Cardiac muscle cell (in vitro differentiated cells and primary cell): ENCODE results near the gene CRIP2. TPM values are rescaled to one million over a fixed set of nuclear protein-coding genes. Genes with fewer than 3 reads are reported as not detected.

ENCODE experiments used
- DNase-seq, 2 donors: peaks; one replicate each; pipeline versions ENCODE4 v3.0.0 to v3.0.0-alpha.2; 2010 to 2017; ENCODE audit warnings: low read depth in 1 of 2, low spot score in 1 of 2
- H3K27ac ChIP-seq: fragments of 200-600 bp; sonication (generic); 2 replicates; pipeline ENCODE4 v1.5.1; 2016
- H3K27me3 ChIP-seq: fragments of 200-600 bp; sonication (generic); 2 replicates; pipeline ENCODE4 v1.6.0; 2016; ENCODE audit warnings: control low read depth
- H3K36me3 ChIP-seq: fragments of 200-600 bp; sonication (generic); 2 replicates; pipeline ENCODE4 v1.5.1; 2016; ENCODE audit warnings: control low read depth
- H3K4me1 ChIP-seq: fragments of 200-600 bp; sonication (generic); 2 replicates; pipeline ENCODE4 v1.8.1; 2017; ENCODE audit warnings: low read depth, mild to moderate bottlenecking, mixed run types
- H3K4me3 ChIP-seq: fragments of 200-600 bp; sonication (generic); 2 replicates; pipeline ENCODE4 v1.5.1; 2016; ENCODE audit warnings: mild to moderate bottlenecking
- H3K9me3 ChIP-seq: fragments of 200-600 bp; sonication (generic); 2 replicates; pipeline ENCODE4 v1.5.1; 2017; ENCODE audit warnings: low read depth, mild to moderate bottlenecking, control low read depth
- polyA plus RNA-seq: library from polyadenylated mRNA; unstranded; fragments of >200 nt; fragmentation: Nextera tagmentation; extraction: Ambion mirVana; gene quantifications from 2 replicates; pipeline ENCODE4 v1.2.1, GENCODE V29; 2016
- total RNA-seq: library from RNA; depleted of rRNA; stranded (reverse); fragments of >200 nt; gene quantifications from 2 replicates; pipeline ENCODE4 v1.2.3, GENCODE V29; 2016
- TF ChIP-seq, protein P1 (sequence below): IDR thresholded peaks from 2 replicates; pipeline ENCODE4 v1.5.1; 2012; ENCODE audit warnings: low read depth, mild to moderate bottlenecking, low read length

The CRIP2 gene
- total and polyA plus RNA-seq, 2 experiments from 2014 or later, result 804 to 1,845 TPM

DNA sequence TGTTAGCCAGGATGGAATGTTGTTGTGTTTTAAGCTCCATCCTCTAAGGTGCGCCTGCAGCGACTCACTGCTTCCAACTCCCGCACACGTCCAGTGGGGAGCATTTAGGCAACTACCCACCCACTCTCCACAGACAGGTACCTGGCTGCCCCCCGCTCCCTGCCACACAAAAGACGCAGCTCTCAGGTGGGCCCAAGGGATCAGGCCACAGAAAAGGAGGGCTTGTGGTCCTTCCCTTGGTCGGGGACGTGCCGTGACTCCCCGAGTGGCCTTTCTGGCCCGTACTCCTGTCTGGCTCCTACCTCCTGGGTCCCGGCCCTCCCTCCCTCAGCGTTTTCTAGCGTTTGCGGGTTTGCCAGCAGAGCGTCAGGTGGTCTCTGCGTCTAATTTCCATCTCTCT lies 32.6 kb downstream of the CRIP2 start:
- H3K27ac ChIP-seq, result no peak overlapping the region
- no peaks in the 10 kb centered on the region for H3K36me3 ChIP-seq
- DNase-seq, result no peak
- no peaks in the 10 kb centered on the region for H3K27me3 ChIP-seq
- TF ChIP-seq, protein P1, sequence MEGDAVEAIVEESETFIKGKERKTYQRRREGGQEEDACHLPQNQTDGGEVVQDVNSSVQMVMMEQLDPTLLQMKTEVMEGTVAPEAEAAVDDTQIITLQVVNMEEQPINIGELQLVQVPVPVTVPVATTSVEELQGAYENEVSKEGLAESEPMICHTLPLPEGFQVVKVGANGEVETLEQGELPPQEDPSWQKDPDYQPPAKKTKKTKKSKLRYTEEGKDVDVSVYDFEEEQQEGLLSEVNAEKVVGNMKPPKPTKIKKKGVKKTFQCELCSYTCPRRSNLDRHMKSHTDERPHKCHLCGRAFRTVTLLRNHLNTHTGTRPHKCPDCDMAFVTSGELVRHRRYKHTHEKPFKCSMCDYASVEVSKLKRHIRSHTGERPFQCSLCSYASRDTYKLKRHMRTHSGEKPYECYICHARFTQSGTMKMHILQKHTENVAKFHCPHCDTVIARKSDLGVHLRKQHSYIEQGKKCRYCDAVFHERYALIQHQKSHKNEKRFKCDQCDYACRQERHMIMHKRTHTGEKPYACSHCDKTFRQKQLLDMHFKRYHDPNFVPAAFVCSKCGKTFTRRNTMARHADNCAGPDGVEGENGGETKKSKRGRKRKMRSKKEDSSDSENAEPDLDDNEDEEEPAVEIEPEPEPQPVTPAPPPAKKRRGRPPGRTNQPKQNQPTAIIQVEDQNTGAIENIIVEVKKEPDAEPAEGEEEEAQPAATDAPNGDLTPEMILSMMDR, result no peak
- no peak overlapping the region for H3K4me3 ChIP-seq
- H3K9me3 ChIP-seq, result no peaks in the 10 kb centered on the region
- no peaks in the 10 kb centered on the region for H3K4me1 ChIP-seq

DNA sequence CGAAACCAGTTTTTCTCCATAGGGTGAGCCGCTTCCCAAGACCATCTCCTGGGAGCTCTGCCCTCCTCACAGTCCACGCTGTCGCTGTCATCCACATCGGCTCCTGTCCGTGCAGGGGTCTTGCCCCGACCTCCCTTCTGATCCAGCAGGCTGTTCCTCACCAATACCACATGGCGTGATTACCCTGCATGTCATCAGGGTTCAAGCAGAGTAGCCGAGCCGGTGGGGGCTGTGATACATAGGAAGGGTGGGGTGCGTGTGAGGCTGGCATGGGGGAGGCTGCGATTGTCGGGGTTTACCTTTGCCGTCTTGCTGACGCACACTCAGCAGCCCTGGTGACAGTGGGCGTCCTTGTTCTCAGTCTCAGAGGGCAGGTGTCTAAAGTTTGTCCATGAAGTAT lies 33.4 kb downstream of the CRIP2 start:
- H3K27ac ChIP-seq, result no peak overlapping the region
- H3K36me3 ChIP-seq, result no peaks in the 10 kb centered on the region
- H3K4me1 ChIP-seq, result no peaks in the 10 kb centered on the region
- TF ChIP-seq, protein P1, result no peak
- no peaks in the 10 kb centered on the region for H3K9me3 ChIP-seq
- no peaks in the 10 kb centered on the region for H3K27me3 ChIP-seq
- H3K4me3 ChIP-seq, result no peak overlapping the region
- no peak for DNase-seq

GRCh38 chr14:105508601-105509000 lies 34.0 kb downstream of the CRIP2 start:
- no peak overlapping the region for H3K27ac ChIP-seq
- DNase-seq, result no peak
- H3K27me3 ChIP-seq, result no peaks in the 10 kb centered on the region
- no peaks in the 10 kb centered on the region for H3K36me3 ChIP-seq
- no peaks in the 10 kb centered on the region for H3K9me3 ChIP-seq
- TF ChIP-seq, protein P1, result no peak
- H3K4me1 ChIP-seq, result no peaks in the 10 kb centered on the region
- no peak overlapping the region for H3K4me3 ChIP-seq

DNA sequence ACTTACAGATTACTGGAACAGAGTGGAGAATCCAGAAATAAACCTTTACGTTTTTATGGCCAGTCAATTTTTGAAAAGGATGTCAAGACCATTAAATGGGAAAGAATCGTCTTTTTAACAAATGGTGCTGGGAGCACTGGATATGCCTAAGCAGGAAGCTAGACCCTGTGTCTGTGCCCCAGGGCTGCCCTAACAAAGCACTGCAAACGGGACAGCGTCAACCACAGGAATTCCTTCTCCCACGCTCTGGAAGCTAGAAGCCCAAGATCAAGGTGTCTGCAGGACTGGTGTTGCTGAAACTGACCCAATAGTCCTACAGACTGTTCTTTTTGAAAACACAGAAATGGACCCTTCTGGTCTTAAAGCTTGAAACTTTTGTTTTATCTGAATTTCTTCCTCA lies 42.5 kb downstream of the CRIP2 start:
- Histone ChIP-seq H3K4me3 (no peak overlapping the region), H3K27ac (no peak overlapping the region), H3K27me3 (no peaks in the 10 kb centered on the region), H3K4me1 (no peaks in the 10 kb centered on the region), H3K36me3 (no peaks in the 10 kb centered on the region), H3K9me3 (no peaks in the 10 kb centered on the region)
- no peak for DNase-seq
- TF ChIP-seq, protein P1, result no peak

DNA sequence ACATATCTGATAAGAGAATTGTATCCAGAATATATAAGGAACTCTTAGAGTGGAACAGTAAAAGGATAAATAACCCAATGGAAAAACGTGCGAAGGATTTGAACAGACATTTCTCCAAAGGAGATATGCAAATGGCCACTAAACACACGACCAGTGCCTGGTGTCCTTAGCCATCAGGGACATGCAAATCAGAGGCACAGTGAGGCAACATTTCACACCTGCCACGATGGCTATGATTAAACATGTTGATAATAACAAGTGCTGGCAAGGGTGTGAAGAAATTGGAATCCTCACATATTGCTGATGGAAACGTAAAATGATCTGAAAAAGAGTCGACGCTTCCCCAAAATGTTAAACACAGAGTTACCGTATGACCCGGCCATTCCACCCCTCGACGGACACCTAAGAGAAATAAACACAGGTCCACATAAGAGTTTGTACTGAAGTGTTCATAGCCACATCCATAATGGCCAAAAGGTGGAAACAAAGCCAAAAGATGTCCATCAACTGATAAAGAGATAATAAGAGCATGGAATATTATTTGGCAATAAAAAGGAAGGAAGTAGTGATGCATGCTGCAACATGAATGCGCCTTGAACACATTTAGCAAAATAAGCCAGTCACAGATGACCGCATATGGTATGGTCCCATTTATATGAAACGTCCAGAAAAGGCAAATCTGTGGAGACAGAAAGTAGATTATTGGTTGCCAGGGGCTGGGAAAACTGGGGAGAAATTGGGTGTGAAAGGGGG lies 45.5 kb downstream of the CRIP2 start:
- DNase-seq, result no peak
- H3K27ac ChIP-seq, result no peak overlapping the region
- TF ChIP-seq, protein P1, result no peak
- H3K9me3 ChIP-seq, result no peaks in the 10 kb centered on the region
- no peak overlapping the region for H3K4me3 ChIP-seq
- H3K4me1 ChIP-seq, result no peaks in the 10 kb centered on the region
- no peaks in the 10 kb centered on the region for H3K27me3 ChIP-seq
- H3K36me3 ChIP-seq, result no peaks in the 10 kb centered on the region
